LNCaP clone FGC (cell line): Measurements from ENCODE around the gene IKZF1.

Experiments used
- DNase-seq: peaks from one replicate; pipeline ENCODE4 v3.0.0-alpha.2; 2011; ENCODE audit warnings: low read depth
- H3K4me3 ChIP-seq: 2 replicates; pipeline ENCODE4 v1.5.1; 2011; ENCODE audit warnings: mild to moderate bottlenecking, low read depth, low read length, control low read depth
- TF ChIP-seq, protein P1 (sequence below): IDR thresholded peaks from 2 replicates; pipeline ENCODE4 v1.5.1; 2012; ENCODE audit warnings: mild to moderate bottlenecking; ENCODE audit not compliant: control insufficient read depth, insufficient read depth; ENCODE audit errors: extremely low read depth

Gene IKZF1

DNA sequence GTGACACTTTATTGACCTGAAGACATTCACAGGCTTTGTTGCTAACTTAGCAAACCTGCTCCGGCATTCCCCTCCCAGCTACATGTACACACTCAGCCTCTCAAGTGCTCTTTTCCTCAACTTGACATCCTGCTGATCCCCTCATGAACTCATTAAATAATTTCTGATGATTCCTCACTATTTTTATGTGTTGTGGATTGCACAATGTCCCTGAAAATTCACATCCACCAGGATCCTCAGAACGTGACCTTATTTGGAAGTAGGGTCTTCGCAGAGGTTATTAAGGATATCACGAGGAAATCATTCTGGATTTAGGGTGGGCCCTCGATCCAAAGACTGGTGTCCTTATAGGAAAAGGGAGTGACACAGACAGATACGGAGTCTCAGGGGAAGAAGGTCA lies 118.3 kb downstream of the IKZF1 start:
- TF ChIP-seq, protein P1, sequence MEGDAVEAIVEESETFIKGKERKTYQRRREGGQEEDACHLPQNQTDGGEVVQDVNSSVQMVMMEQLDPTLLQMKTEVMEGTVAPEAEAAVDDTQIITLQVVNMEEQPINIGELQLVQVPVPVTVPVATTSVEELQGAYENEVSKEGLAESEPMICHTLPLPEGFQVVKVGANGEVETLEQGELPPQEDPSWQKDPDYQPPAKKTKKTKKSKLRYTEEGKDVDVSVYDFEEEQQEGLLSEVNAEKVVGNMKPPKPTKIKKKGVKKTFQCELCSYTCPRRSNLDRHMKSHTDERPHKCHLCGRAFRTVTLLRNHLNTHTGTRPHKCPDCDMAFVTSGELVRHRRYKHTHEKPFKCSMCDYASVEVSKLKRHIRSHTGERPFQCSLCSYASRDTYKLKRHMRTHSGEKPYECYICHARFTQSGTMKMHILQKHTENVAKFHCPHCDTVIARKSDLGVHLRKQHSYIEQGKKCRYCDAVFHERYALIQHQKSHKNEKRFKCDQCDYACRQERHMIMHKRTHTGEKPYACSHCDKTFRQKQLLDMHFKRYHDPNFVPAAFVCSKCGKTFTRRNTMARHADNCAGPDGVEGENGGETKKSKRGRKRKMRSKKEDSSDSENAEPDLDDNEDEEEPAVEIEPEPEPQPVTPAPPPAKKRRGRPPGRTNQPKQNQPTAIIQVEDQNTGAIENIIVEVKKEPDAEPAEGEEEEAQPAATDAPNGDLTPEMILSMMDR: no peak
- no peak overlapping the region for H3K4me3 ChIP-seq
- no peak for DNase-seq

DNA sequence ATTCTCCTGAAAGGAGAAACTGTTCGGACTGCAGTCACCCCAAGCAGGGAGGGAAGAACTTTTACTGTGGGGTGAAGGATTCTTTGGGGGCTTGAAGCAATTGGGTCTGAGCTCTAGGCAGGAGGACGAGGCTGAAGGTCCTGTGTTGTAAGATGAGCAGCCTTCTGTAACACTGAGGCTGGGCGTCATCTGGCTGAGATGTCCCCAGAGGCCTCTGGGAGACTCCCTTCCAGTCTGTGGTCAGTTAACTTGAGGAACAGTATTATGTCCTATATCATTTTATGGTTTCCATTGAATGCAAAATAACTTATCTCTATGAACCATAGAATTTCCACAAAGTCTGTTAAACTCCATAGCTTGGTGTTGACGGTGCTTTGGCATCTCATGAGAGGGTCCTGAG lies 119.3 kb downstream of the IKZF1 start:
- TF ChIP-seq, protein P1: no peak
- no peak for DNase-seq
- H3K4me3 ChIP-seq: no peak overlapping the region

DNA sequence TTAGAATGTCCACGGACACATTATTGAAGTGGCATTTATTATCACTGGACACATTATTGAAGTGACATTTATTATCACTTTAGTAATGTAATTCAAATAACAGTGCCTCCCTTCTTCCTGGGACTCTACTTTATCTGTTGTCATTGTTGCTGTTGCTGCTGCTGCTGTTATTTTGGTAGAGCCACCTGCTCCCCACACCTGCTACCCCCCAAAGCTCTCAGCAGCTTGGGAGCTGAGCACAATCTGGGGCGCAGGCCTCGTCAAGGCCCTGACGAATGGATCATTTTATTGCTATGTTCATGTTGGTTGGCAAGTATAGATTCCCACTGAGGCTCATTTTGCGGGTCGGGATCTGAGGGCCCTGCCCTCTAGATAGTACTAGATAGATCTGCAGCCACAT lies 120.8 kb downstream of the IKZF1 start:
- TF ChIP-seq, protein P1: no peak
- no peak for DNase-seq

DNA sequence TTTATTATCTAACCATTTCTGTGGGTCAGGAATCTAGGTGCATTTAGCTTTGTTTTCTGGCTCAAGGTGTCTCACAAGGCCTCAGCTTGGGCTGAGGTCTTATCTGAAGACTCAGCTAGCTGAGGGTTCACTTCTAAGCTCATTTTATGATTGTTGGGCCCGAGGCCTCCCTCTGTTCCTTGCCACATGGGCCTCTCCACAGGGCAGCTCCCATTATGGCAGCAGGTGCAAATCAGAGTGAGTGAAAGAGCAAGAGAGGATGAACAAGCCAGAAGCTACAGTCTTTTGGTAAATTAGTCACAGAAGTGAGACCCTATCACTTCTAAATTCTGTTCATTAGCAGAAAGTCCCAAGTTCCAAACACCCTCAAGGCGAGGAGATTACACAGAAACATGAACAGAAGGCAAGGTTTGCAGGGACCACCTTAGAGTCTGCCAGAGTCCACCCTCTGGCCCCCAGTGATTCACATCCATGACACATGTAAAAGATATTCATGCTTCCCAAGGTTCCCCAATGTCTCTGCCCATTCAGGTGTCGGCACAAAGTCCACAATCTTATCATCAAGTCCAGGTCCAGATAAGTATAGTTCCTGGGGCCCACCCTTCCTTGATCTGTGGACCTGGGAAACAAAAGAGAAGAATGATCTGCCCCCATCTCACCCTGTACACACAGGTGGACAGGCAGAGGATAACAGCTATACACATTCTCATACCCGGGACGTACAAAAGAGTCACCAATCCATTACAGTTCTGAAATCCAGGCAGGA lies 121.9 kb downstream of the IKZF1 start:
- no peak for DNase-seq
- TF ChIP-seq, protein P1: no peak
- no peak overlapping the region for H3K4me3 ChIP-seq

More for the DNA sequence above, 120.8 kb downstream of the IKZF1 start:
- H3K4me3 ChIP-seq: no peak overlapping the region

DNA sequence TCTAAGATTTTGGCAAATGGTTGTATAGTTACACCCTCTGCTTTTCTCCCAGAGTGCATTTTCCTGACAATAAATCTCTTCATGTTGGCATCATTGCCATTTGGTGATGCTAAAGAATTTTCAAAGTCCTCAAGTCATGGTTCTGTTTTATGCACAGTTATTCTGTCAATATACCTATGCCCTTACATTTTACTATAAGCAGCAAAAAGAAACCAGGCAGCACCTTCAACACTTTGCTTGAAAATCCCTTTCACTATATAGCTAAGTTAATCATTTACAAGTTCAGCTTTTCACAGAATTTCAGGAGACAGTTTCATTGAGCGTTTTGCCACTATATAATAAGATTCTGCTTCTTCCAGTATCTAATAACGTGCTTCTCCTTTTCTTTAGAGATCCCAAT lies 123.0 kb downstream of the IKZF1 start:
- TF ChIP-seq, protein P1: no peak
- no peak overlapping the region for H3K4me3 ChIP-seq
- no peak for DNase-seq

DNA sequence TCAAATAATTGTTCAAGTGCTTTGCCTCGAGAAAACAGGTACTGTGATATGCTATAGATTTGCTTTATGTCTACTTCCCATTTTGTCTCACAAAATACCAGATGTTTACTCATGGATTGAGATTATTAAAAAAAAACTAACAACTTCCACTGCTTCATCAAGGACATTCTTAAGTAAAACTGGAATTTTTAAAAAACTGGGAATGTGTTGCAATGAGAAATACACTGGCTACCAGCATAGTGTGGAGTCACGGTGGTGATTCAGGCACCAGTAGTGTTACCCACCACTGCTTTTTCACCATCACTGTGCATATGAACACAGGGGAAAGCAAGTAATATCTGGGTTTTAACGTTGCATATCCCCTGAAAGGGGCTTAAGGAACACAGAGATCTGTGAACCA lies 124.4 kb downstream of the IKZF1 start:
- H3K4me3 ChIP-seq: no peak overlapping the region
- TF ChIP-seq, protein P1: no peak
- DNase-seq: no peak

DNA sequence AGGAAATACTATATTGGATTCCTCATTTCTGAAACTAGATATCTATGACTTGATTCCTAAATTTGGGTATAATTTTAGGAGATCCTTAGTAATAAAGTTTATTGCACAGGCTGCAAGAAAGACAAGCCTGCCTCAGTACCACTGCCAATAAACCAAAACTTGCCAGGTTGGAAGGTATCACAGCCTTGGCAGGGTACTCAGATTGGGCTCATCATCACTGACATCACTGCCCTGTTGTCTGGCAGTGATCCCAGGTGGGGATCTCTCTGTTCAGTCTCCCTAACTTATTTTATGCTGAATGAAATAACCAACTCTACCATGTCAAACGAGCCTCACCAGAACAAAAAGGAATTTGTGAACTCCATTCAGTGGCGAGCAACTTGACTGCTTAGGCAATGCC lies 126.8 kb downstream of the IKZF1 start:
- no peak overlapping the region for H3K4me3 ChIP-seq
- TF ChIP-seq, protein P1: no peak
- DNase-seq: peak; percentile 6
